GM21381 (cell line): ENCODE results near the gene JAG1.

Experiments
- ATAC-seq: cut with Tn5 transposase; IDR thresholded peaks from one replicate; pipeline ENCODE4 v1.9.1; 2021; ENCODE audit warnings: mild to moderate bottlenecking, moderate library complexity; ENCODE audit not compliant: unreplicated experiment

JAG1 gene

DNA sequence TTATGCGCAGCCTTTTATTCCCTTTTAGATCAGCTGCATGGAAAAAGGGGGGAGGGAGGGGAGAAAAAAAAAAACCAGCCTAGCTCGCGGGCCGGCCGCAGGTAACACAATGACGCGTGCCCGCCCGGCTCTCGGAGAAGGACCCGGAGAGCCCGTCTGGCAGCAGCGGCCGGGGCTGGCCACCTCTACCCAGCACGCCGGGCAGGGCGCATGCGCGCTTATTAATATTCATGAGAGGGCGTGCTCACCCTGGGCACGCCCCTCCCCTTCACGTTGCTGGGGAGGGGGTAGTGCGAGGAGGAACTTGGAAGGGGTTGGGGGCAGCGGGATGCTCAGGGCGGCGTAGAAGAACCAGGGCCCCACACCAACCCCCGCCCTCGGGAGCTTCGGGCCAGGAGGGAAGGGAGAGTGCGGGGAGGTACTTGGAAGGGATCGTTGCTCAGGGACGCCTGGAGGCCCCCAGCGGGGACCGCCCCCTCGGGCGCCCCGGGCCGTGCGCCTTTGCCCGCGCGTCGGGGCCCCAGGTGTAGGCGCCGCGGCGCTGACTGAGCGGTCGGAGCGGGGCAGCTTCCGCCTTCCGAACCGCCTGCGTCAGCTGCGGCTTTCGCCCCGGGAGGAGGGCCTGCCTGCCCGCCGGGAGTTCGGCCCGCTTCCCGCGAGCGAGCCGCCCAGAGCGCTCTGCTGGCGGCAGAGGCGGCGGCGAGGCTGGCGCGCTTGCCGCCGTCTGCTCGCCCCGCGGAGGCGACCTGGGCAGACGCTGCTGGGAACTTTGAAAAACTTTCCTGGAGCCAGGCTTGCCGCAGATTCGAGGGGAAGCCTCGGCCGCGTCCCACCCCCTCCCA is at the start of gene JAG1:
TSS of gene JAG1 (minus strand) at position 158 of the 842 bp plus-strand sequence. CDS start 469 bp downstream, outside the sequence.
- peak; percentile 55 for ATAC-seq

DNA sequence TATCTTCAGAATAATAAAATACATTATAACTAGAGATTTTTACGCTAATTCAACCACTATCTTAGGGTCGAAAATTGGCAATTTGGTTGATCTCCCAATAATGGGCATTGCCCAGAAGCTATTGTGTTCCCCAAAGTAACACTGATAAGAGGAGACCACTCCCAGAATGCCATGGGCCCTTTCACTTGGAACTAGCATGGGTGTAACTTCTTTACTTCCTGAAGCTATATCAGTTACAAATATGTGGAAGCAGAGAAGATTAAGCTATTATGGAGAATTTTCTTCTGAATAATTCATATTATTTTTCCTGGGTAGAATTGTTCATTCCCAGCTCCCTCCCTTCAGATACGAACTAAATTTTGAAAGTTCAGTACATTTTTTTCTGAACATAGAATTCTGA is 48.2 kb upstream of the JAG1 start:
- ATAC-seq = no peak

DNA sequence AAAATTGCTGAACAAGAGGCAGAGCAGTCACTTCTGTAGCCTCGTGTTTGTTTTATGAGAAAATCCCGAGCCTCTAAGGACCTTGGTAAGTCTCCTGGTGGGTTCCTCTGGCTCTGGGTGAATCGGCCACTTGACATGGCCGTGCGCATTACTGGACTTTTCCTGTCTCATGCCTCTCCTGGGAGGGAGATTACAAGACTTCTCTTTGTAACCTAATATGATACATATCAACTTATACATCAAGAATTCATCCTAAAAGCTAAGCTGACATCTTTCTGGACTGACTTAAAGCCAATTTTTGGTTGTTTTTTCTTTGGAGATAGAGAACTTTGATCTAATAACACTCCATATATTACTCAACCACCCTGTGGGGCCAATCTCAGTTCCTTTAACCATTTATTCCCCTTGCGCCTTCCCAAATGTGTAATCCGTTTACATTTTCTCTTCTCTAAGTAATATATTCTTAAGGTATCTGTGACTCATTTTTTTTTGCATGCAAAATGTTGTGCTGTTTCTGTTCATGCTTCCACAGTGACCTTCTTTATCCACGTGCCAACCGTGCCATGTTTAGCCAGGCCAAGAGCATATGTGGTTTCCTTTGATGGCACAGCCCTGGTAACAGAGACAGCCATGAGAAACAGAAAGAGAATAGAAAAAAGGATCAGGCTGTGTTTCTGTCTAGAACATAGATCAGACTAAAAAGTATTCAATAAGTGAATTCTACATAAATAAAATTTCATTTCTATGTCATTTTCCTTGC is 47.5 kb upstream of the JAG1 start:
- ATAC-seq = no peak

DNA sequence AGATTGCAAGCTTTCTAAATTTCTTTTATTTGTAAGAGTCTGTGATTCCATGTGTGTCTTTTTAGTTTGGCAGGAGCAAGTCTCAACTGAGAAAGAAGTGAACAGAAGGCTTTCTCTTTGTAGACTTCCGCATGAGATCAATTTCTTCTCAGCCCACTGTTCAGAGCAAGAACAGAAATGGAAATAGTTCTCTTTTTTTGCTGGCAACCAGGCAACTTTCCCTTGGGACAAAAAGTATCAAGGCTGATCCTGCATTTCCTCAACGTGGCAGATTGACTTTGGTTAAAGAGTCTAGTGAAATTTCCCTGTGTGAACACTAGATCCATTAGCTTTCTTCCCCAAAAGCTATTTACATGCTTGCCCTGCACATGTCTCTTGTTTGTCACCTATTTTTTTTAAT is 46.8 kb upstream of the JAG1 start:
- no peak for ATAC-seq

DNA sequence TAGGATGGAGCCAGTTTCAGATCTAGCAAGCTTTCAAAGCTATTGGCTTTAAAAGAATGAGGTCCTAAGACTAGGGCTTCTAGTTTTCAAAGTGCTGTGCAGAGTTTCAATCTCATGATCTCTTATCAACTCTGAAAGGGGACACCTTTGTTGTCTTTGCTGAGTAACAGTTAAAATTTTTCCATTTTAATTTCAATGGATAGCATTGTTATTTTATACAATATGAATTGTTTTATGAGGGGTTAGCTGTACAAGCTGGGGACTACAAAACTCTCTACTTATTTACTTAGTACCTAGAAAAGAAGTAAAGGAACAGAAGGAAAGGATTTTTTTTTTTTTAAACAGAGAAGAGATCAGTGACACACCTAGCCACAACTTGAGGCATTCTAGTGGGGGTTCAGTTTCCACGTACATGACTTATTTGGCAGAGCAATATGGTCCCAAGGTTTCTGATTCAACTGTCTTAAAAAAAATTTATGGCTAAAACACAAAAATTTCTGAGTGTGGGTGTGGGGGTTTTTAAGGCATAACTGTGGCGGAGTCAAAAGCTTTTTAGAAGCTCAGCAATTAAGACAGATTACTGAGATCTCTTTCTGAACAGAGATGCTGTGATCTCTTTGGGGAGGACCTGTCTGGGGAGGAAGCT is 46.1 kb upstream of the JAG1 start:
- no peak for ATAC-seq

DNA sequence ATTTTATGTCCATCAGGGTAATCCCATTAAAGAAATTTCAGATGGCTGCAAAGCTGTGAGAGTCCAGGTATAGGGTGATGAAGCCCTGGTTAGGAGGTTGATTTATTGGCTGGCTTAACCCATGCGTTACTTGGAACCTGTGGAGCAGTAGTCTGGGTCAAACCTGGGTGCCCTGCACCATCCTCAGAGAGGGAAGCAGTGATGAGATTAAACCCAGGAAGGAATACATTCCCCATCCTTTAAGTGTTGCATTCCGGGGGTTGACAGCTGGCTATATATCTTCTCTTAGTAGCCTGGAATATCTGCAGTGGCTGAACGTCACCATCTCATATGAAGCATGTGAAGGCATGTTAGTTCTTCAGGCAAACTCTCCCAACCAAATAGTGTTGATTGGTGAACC is 44.9 kb upstream of the JAG1 start:
- no peak for ATAC-seq

DNA sequence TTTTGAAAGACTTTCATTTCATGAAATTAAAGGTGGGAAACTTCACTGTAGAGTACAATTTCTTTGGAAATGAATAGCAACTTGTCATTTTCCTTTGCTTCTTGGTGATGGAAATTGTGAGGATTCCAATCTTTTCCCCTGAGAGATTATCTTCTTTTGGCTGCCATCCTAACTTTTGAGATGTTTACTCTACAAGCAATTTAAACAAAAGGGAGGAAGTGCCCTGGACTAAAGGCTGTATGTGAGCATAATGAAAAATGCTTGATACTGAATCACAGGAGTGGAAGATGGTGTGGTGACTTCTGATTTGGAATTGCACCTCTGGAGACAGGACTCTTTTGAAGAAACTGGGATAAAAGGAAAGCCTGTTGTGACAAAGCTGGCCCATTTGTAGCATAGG is 43.1 kb upstream of the JAG1 start:
- no peak for ATAC-seq

DNA sequence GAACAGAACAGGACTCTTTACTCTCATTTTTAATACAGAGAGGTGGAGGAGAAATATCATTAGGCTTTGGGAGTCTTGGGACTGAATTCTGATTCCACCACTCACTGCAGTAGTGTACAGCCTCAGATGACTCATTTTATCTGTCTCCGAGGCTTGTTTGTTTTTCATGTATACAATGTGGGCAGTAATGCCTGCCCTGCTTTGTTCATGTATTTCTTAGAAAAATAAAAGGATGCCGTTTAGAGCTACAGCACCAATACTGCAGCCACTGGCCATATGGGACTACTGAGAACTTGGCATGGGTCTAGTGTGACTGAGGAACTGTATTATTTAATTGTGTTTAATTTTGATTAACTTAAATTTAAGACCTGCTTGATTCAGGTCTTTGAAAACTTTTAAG is 41.2 kb upstream of the JAG1 start:
- no peak for ATAC-seq

DNA sequence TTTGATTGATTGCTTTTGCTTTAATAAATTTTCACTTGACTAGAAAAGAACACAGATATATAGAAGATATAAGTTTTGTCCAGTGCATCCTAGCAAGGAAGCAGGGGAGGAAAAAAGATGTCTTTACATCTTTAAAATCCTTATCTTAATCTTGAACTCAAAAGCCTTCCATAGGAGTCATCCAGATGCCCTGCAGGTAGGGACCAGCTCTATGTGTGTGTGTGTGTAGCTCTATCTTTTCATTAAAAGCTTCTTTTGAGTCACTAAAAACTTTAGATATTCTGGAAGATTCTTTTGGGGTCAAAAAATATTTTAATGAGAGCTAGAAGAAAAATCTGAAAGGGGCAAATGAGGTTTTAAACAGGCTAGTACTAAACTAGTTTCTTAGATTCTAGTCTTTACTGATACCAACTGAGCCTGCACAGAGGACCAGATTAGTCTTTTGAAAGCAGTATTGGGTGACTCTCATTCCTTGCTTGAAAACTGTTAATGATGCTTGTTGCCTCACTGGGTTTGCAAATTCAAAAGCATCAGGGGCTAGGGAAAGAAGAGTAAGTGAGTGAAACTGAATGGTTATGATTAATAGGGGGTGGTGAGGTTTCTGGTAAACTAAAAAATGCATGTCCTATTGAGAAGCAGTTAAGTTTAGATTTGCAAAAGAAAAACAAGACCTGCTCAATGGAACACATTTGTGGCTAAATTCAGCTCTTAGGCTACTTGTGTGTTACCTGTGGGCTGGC is 40.6 kb upstream of the JAG1 start:
- ATAC-seq = no peak

DNA sequence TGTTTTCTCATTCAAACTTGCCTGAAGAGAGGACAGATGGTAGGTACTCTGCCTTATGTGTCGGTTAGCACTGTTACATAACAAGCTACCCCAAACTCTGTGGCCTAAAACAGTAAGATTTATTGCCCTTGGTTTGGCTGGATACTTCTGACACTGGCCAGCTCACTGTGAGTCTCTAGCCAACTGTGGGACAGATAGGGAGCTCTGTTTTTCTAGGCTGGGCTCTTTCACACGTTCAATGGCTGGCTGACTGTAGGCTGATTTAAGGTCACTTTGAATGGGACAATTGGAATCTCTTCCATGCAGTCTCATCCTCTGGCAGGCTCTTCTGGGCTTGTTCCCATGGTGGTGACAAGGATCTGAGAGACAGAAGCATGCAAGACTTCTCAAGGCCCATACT is 39.4 kb upstream of the JAG1 start:
- no peak for ATAC-seq

DNA sequence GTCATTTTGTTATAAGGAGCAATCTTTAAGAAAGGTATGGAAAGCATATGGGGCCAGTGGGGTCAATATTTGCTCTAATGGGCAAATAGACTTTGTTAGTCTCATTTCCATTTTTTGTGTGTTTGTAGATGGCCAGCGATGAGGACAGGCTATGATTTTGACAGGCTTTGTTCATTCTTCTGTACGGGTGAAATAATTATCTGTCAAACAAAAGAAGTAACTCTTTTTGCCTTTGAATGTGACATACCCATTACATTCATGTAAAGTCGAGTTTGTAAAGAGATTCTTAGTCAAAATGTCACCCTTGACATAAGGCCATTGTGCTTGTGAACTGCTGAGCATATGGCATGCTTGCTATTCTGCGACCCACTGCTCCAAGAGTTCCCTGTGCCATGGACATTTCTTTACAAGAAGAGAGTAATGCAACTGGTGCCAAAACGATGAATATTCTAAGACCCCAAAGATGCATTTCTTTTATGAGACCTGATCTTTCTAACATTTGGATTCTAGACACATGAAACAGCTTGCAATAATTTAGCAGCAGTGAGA is 38.2 kb upstream of the JAG1 start:
- ATAC-seq = no peak

DNA sequence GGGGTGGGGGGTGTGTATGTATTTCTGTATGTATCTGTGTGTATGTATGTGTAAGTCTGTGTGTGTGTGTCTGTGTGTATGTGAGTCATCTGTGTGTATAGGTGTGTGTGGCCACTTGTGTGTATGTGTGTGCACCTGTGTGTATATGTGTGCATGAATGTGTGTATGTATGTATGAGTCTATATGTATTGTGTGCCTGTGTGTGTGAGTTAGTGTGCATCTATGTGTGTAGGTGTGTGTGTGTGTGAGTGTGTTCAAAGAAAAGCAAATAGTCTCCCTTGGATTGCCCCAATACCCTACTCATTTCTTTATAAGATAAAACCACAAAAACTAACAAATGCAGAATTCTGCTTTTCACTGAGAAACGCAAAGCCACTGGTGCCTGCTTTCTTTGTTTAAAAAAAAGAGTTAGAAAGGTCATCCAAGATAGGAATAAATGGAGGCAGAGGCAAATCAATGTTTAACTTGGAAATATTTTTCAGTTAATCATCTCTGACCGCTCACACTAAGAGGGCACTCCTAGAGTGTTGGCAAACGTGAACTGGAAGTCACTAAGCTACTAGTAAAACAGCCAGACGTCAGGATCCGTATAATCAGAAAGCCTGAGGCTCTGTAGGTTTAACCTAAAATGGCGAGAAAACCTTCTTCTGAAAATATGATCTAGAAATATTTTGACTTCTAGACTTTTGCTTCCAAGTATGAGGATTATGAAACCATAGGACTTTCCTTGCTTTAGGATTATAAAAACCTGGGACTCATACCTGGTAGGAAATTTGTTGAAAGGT is 37.4 kb upstream of the JAG1 start:
- ATAC-seq = no peak

DNA sequence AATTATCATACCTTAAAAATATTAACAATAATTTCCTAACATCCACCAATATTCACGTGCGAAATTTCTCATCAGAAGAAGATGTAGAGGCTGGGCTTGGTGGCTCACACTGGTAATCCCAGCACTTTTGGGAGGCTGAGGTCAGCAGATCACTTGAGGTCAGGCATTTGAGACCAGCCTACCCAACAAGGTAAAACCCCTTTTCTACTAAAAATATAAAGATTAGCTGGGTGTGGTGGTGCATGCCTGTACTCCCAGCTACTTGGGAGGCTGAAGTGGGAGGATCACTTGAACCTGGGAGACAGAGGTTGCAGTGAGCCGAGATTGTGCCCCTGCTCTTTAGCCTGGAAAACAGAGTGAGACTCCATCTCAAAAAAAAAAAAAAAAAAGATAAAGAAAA is 36.1 kb upstream of the JAG1 start:
- no peak for ATAC-seq

DNA sequence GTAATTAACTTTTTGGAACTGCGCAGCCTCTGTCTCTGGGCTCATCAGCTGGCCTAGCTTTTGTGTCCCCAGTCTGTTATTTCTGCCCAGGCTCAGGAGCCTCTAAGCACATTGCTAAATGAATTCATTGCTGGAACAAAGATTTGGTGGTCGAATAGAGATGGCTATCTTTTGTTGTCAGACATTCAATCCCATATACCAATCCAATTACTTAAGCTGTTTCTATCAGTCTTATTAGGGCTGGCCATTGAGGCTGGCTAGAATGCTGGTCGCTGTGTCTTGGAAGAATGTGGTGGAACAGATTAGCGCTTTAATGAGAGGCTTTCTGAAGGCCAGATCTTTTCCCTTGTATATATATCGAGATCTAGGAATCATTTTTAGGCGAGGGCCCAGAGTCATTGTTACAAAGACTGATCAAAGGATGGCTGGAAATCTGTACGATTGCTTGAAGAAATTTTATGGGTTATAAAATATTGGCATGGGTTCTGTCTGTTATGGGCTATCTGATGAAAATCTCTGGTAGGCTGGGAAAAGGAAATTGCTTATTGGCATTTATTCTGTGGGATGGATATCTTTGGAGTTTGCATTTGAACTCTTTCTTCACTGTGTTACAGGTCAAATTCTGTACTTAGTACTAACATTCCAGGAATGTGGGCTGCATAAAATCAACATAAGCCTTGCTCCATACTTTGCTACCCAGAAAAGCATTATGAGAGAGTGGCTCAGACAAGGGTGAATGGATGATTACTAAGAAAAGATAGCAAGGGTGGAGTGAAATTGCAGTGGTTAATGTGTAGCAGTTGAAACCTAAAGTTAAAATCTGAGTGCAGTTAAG is 34.8 kb upstream of the JAG1 start:
- ATAC-seq = no peak

DNA sequence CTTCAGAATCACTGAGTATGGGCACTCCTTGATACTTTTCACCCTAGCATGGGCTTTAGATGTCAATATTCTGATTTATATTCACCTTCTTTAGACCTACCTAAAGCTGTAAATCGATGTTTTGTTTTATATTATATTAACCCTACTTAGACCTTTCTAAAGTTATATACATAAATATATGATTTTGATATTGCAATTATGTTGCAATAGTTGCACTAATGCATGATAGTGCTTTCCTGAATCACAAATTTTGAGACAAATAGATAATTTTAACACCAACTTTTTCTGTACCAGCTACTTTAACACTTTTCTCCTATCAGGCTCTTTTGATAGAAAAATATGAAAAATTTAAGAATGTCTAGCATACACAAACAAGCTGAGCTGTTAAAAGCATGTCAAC is 34.0 kb upstream of the JAG1 start:
- no peak for ATAC-seq

DNA sequence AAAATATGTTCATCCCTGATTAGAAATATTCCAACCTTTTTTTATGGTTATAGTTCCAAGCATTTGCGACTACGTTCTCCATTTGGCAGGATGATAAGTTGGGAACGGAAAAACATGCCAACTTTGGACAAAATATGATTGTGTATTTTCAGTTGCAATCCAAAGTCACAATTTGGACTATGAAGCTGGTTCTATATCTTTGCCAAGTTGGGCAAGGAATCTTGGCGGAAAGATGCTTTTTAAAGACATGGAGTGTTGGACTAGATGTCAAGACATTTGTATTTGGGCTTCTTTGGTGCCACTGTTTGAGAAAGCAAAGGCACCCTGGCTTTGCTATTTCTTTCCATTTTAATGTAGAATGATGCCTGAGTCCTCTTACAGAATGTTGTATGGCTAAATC is 33.3 kb upstream of the JAG1 start:
- no peak for ATAC-seq

DNA sequence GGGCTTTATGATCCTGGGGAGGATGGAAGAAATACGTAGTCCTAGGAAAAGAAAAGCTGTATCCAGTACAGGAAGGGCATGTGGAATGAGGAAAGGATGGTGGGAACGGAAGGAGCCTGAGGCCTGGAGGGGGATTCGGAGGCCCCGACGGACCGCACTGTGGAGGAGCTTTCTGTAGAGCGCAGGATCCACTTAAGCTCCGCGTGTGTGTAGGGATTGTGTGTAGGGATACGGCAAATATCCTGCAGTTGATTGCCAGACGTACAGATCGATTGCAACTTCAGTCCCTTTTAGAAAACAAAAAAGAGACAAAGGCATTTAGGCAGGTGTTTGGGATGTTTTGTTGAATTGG is 32.6 kb upstream of the JAG1 start:
- ATAC-seq = no peak

DNA sequence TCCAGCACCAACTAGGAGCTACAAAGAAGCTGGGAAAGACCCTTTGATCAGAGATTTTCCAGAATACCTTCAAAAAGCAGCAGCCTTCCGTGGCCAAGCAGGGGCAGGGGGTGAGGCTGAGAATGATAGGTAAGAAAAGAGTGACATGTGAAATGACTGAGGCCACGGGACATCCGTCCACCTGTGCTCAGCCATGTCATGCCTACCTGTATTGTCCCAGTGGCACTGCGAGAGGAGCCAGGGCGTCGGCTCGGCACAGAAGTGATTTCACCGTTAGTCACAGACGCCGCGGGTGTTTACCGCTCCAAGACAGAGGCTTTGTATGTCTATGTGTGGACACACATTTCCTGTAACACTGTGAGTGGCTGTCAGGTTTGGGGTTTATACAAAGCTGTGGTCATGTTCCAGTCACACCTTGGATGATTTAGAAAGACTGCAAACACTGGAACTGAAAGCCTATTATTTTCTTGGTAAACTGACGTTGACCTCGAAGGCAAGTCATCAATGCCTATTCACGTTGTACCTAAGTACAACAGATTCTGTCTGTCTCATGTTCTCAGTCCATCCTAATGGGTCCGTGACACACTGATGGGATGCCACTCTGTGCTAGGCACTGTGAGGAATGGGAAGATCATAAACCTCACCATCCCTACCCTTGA is 32.1 kb upstream of the JAG1 start:
- ATAC-seq = no peak

DNA sequence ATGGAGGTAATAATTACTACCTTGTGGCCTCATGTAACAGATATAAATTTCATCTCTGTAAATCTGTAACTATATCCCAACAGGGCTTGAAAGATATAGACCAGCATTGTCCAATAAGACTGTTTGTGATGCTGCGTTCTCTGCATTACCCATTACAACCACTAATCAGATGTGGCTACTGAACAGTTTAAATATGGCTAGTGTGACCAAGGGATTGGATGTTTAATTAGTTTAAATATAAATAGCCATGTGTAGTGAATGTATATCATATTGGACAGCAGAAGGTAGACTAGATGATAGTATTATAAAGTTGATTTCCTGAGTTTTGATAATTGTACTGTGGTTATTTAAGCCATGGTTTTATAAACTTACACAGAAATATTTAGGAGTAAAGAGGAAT is 27.8 kb upstream of the JAG1 start:
- ATAC-seq = no peak
